Lower leg skin (tissue), 4 donors: ENCODE data around the gene BAIAP2. TPM values are rescaled to one million over a fixed set of nuclear protein-coding genes. Genes with fewer than 3 reads are reported as not detected.

ENCODE experiments used
- DNase-seq, 2 donors: peaks; one replicate each; pipeline ENCODE4 v3.0.0-alpha.2; 2019; ENCODE audit warnings: low spot score in 2 of 2
- H3K4me3 ChIP-seq: fragments of 200-600 bp; sonication (generic); 2 replicates; pipeline ENCODE4 v1.5.1; 2017; ENCODE audit warnings: mild to moderate bottlenecking, low read depth; ENCODE audit not compliant: poor library complexity, severe bottlenecking
- CTCF ChIP-seq, 3 donors: fragments of 450-650 bp; IDR thresholded peaks; one replicate each; pipeline ENCODE4 v1.5.1; 2016; ENCODE audit warnings: antibody characterized with exemption in 3 of 3, mild to moderate bottlenecking in 3 of 3, moderate library complexity in 2 of 3
- POLR2A ChIP-seq, 2 donors: fragments of 450-650 bp; IDR thresholded peaks; one replicate each; pipeline ENCODE4 v1.6.1; 2016 to 2017; ENCODE audit warnings: antibody characterized with exemption in 2 of 2, mild to moderate bottlenecking in 1 of 2, moderate library complexity in 1 of 2
- WGBS, 2 donors: methylation state at CpG; one replicate each; pipeline ENCODE4 v1.1.5; 2018; 5-methylcytosine and 5-hydroxymethylcytosine counted together
- intact Hi-C: fragments of 100-400 bp; cut with DNase I; formaldehyde crosslinking; loops from one replicate; pipeline ENCODE4 v1.15.0; 2023; ENCODE audit warnings: low total_unique reads
- total RNA-seq, 4 donors: library from RNA; depleted of rRNA; stranded (reverse); fragments of >200 nt; gene quantifications; one replicate each; pipeline ENCODE4 v1.1.0, GENCODE V29; 2016

The BAIAP2 gene
- total RNA-seq, 4 donors from 2014 or later: 190 to 308 (median 224) TPM

- no peak overlapping the region for H3K4me3 ChIP-seq
- no peak for DNase-seq
- intact Hi-C loops: no loop called here
- TF ChIP-seq CTCF (IDR thresholded peaks at IDR 0.05): no peak
- TF ChIP-seq POLR2A (IDR thresholded peaks at IDR 0.05): no peak
- 86 to 100% methylated on average over 1 to 5 of the region's 16 CpGs for WGBS, 2 donors
Measured at GRCh38 chr17:81161972-81162371, 127.0 kb downstream of the BAIAP2 start.

- WGBS, 2 donors: 82 to 85% methylated on average over 10 to 11 of the region's 11 CpGs
- H3K4me3 ChIP-seq: no peak overlapping the region
- no peak for DNase-seq
- TF ChIP-seq CTCF (IDR thresholded peaks at IDR 0.05) (no peak), POLR2A (IDR thresholded peaks at IDR 0.05) (no peak)
- intact Hi-C loops: no loop called here
Measured at GRCh38 chr17:81162491-81162890, 127.5 kb downstream of the BAIAP2 start.

GRCh38 chr17:81163051-81163695 lies 128.2 kb downstream of the BAIAP2 start:
- no peak for TF ChIP-seq POLR2A (IDR thresholded peaks at IDR 0.05)
- TF ChIP-seq CTCF (IDR thresholded peaks at IDR 0.05): no peak
- intact Hi-C loops: no loop called here
- no peak for DNase-seq
- WGBS, 2 donors: 85 to 91% methylated on average over 16 of the region's 19 CpGs
- H3K4me3 ChIP-seq: no peak overlapping the region

GRCh38 chr17:81163703-81164370 lies 128.9 kb downstream of the BAIAP2 start:
- no peak for DNase-seq
- WGBS, 2 donors: 62 to 79% methylated on average over 7 to 13 of the region's 15 CpGs
- intact Hi-C loops: no loop called here
- H3K4me3 ChIP-seq: no peak overlapping the region
- no peak for TF ChIP-seq POLR2A (IDR thresholded peaks at IDR 0.05)
- TF ChIP-seq CTCF (IDR thresholded peaks at IDR 0.05): no peak

- 51 to 58% methylated on average over 15 to 17 of the region's 19 CpGs for WGBS, 2 donors
- no peak for DNase-seq
- intact Hi-C loops: no loop called here
- TF ChIP-seq POLR2A (IDR thresholded peaks at IDR 0.05) (no peak), CTCF (IDR thresholded peaks at IDR 0.05) (no peak)
- H3K4me3 ChIP-seq: no peak overlapping the region
Measured at GRCh38 chr17:81164371-81165245, 129.7 kb downstream of the BAIAP2 start.
